Left hindlimb (tissue), 1 donor: ENCODE data around the gene CAPS.
"Not testable (repeated sequence)": the region's sequence is repeated elsewhere in the genome, so short reads cannot be mapped to it uniquely, and the experiment has no call there.

Source experiments
- DNase-seq: peaks from one replicate; pipeline ENCODE4 v3.0.0-alpha.2; 2018

CAPS gene

DNA sequence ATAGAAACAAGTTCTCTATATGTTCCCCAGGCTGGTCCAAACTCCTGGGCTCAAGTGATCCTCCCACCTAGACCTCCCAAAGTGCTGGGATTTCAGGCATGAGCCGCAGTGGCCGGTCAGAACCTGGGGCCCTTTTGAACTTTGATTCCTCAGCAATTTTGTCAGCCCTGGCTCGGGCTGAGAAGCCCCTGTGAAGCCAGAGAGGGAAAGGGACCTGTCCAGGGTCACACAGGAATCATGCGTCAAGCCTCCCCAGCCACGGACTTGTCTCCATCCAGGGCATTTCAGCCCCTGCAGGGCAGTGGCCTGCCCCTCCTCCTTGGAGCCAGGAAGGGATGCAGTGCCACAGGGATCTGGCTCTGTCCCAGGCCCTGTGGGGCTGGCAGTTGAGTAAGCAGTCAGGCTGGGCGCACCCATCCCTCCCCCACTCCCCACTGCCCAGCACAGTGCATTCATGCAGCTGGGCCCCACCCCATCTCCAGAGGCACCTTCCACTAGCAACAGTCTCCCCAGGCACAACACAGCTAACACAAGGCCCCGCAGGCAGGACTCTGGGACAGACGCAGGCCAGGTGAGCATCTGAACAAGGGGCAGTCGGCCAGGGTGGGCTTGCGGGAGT lies at the start of gene CAPS:
Gene CAPS, plus strand, starts transcription at position 516 of the 619 bp plus-strand sequence. CDS start 153 bp downstream, outside the sequence.
- DNase-seq = no peak

DNA sequence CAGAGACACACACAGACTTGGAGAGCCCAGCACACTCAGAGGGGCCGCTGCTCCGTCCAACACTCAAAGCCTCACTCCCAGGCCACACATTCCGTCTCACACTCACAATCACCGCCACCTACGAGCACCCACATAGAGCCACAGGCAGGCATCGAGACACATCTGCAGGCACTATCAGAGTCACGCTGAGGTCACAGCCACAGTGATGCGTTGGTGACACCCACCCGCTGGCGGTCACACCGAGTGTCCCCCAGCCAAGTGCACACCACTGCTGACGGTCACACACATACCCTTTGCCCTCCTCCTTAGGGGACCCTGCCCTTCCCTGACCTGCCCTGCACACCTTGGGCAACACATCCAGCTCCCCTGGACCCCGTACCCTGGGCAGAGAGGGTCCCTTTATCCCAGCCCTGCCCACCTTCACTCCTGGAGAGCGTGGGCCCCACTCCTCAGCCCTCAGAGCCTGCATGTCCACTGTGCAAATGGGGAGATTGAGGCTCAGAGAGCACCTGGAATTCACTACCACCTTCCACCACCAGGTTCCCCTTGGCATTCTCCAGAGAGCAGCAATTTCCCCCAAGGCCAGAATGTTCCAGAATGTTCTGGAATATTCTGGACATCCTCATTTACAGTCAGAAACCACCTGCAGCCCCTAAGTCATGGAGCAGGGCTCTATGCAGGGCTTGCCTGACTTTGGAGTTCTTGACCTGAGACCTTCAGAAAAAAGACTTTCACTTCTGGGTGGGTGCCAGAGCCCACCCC lies 49.1 kb upstream of the CAPS start:
- no peak for DNase-seq

DNA sequence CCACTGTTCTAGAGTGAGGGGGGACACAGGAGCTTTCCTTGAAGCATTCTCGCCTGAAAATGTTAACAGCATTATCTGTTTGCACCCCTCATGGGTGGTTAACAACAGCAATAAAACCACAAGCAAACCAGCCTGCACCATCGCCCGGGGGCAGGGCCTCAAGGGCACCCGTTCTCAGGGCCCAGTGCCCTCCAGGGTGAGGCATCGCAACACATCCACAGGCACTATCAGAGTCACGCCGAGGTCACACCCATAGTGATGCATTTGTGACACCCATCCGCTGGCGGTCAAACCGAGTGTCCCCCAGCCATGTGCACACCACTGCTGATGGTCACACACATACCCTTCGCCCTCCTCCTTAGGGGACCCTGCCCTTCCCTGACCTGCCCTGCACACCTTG lies 48.3 kb upstream of the CAPS start:
- DNase-seq = no peak

DNA sequence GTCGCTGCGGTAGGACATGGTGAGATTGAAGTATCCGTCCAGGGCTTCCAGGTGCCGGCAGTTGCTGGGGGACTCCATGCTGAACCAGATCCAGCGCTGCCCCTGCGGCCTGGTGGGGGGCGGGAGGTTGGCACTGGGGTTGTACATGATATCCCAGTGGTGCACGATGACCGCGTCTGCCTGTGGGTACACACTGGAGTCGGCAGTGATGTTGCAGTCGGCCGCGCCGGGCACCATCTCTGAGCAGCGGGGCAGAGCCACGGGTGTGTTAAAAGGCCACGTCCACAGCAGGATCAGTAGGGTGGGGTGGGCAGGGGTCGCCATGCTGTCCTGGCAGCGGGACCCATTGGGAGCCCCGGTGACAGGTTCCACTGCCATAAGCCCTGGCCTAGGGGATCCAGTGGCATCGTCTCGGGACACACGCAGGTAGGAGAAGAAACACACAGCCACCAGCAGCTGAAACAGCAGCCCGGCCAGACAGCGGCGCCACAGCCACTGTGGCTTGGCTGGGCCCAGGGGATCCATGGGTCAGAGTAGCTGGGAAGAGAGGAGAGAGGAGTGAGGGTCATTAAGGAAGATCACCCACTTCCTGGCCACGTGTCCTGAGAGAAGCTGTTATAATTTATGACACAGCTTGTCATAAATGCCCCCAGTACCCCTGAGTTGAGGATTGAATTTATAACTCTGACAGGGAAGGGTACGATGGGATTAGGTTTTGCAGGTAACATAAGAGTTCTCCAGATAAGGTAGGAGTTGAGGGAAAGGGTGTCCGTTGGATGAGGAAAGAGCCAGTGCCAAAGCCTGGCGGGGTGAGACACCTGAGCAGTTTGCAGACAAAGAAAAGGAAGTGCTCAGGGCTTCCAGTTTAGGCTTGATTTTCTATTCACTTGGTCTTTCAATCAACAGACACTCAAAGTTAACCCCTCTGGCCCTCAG lies 46.6 kb upstream of the CAPS start:
- no peak for DNase-seq

DNA sequence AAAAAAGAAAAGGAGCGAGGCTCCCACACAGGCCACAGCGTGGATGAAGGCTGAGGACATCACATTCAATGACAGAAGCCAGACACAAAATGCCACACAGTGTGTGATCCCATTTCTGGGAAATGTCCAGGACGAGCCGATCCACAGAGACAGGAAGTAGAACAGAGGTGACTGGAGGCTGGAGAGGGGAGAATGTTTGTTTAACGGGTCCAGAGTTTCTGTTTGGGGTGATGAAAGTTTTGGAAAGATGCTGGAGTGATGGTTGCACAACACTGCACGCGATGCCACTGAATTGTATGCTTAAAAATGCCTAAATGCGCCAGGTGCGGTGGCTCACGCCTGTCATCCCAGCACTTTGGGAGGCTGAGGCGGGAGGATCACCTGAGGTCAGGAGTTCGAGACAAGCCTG lies 43.1 kb upstream of the CAPS start:
- DNase-seq = no peak

DNA sequence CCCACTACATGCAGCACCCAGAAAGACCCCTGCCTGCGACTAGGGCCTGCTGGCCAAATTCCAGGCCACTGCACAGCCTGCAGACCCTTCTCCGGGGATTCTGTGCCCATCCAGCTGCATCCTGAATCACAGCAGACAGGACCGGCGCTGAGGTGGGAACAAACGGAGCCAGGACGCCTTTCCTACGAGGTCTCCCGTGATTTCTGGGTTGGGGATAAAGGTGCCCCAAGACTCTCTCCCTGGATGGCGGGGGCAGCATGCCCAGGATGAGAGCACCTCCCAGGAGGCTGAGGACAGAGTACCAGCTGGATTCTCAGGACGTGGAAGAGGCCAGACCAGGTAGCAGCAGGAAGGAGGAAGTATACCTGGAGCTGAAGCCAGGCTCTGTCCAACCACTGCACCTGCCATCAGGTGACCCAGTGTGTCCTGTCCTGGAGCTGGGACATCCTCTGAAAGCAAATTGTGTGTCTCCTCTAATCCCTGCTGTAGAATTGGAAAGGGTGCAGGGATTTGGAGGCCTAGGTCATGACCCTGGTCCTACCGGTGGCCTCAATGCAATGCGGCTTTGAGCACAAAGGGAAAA lies 40.3 kb upstream of the CAPS start:
- DNase-seq = no peak

DNA sequence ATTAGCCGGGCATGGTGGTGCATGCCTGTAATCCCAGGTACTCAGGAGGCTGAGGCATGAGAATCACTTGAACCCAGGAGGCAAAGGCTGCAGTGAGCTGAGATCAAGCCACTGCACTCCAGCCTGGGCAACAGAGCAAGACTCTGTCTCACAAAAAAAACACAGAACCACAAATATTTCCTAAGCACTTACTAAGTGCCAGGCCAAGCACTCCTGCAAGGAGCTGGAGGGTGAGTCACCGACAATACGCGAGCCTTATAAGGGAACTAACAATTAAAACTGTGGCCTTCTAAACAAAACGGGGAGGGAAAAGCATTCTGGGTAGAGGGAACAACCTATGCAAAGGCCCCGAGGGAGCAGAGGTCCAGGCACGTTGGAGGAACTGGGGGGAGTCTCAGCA lies 39.6 kb upstream of the CAPS start:
- DNase-seq = not testable (repeated sequence)

DNA sequence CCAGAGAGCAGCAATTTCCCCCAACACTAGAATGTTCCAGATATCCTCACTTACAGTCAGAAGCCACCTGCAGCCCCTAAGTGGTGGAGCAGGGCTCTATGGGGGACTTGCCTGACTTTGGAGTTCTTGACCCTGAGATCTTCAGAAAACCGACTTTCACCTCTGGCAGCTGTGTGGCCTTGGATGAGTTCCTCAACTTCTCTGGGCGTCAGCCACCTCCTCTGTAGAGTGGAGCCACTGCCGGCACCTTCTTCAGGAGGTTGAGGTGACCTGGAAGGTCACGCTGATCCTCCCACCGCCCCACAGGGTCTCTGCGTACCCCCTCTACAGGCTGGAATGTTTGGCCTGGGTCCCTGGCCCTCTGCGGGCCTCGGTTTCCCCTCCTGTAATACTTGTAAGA lies 36.6 kb upstream of the CAPS start:
- DNase-seq = no peak

DNA sequence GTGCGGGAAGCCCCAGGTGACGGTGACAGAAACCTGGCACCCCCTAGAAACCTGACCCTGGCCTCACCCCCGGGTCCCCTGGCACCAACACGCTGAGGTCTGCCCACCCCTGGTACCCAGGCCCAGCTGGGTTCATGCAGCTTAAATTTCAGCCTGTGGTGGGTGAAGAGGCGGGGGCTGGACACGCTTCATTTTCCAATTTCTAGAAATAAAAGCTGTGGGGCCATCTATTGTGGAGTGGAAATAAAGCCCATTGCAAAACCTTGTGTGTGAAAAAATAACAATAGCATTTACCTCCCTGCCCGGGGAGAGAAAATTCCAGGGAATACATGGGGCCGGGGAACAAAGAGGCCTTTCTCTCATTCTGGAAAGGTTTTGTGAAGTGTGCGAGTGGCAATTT lies 36.2 kb upstream of the CAPS start:
- no peak for DNase-seq

DNA sequence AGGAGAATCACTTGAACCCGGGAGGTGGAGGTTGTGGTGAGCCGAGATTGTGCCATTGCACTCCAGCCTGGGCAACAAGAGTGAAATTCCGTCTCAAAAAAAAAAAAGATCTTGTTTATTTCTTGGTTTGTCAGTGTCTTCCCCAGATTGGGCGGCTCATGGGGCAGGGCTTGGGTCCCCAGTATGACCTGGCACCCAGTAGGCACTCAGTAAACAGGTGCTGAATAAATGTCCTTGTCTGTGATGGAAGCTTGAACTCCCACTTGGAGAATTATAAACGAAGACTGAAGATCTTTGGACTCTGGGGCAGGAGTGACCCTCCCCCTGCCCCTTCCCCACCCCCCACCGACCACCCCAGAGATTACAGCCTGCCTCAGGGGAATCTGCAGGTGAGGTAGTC lies 33.9 kb upstream of the CAPS start:
- no peak for DNase-seq

DNA sequence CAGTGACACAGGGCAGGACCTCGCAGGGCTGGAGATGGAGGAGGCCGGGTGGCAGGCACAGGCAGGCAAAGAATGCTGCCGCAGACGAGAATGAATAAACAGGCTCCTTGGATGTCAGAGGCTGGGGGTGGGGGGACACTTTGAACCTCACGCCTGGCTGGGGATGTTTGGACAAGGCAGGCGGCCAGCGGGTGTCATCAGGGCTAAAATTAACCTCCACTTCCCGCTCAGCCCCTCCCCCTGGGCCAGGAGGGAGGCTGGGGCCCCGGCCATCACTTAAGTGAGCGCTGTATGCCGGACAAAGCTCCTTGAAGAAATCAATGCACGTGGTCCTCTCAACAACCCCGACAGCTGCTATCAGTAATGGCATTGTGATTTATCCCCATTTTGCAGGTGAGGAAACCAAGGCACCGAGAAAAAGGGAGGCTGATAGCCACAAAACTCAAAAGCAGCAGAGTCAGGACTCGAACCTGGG lies 33.4 kb upstream of the CAPS start:
- peak; percentile 82 for DNase-seq

DNA sequence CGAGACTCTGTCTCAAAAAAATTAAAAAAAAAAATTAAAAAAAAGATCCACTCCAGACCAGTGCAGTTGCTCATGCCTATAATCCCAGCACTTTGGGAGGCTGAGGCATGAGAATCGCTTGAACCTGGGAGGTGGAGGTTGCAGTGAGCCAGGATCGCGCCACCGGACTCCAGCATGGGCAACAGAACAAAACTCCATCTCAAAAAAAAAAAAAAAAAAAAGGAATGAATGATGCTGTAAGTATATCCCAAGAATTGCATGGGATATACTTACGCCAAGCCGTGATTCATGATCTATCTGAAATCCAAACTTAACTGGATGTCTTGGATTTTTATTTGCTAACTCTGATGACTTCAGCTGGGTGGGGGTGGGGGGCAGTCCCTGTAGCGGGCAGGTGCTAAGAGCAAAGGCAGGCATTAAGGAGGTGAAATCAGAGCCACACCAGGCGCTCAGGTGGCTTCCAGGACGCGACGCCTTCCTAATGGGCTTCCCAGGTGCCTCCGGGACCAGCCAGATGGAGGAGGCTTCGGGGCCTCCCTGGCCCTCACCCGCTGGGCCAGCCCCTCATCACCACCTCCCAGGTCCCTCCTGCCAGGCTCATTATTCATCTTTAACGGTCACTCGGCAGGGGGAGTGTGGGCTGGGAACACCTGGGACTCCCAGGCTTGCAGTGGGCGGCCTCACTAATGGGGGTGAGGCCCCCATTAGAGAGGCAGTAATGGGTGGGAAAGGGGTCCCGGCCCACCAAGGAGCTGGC lies 32.3 kb upstream of the CAPS start:
- no peak for DNase-seq

DNA sequence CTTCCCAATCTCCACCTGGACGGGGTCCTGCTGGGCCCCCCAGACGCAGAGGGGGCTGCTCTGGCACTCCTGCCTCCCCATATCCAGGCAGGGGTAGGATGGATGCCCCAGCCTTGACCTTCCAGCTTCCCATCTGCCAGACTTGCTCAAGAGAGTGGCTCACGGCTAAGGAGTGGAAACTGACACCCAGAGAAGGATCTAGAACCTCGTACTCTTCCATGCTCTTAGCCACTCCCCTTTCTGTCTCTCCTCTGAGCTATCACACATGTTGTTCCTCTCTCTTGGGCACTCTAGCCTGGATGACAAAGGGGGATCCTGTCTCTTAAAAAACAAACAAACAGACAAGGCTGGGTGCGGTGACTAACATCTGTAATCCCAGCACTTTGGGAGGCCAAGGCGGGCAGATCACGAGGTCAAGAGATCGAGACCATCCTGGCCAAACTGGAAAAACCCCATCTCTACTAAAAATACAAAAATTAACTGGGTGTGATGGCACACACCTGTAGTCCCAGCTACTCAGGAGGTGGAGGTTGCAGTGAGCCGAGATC lies 31.6 kb upstream of the CAPS start:
- DNase-seq = no peak

DNA sequence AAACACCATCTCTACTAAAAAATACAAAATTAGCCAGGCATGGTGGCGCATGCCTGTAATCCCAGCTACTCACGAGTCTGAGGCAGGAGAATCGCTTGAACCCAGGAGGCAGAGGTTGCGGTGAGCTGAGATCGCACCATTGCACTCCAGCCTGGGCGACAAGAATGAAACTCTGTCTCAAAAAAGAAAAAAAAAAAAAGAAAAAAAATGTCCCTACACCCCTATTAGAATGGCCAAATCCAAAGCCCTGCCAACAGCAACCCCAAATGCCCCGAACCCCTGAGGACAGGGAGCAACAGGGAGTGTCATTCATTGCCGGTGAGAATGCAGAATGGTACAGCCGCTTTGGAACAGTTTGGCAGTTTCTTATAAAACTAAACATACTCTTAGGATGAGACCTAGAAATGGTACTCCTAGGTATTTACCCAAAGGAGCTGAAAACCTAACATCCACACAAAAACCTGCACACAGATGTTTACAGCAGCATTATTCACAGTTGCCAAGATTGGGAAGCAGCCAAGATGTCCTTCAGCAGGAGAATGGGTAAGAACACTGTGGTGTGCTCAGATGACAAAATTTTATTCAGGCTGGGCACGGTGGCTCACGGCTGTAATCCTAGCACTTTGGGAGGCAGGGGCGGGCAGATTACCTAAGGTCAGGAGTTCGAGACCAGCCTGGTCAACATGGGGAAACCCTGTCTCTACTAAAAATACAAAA lies 30.7 kb upstream of the CAPS start:
- not testable (repeated sequence) for DNase-seq

DNA sequence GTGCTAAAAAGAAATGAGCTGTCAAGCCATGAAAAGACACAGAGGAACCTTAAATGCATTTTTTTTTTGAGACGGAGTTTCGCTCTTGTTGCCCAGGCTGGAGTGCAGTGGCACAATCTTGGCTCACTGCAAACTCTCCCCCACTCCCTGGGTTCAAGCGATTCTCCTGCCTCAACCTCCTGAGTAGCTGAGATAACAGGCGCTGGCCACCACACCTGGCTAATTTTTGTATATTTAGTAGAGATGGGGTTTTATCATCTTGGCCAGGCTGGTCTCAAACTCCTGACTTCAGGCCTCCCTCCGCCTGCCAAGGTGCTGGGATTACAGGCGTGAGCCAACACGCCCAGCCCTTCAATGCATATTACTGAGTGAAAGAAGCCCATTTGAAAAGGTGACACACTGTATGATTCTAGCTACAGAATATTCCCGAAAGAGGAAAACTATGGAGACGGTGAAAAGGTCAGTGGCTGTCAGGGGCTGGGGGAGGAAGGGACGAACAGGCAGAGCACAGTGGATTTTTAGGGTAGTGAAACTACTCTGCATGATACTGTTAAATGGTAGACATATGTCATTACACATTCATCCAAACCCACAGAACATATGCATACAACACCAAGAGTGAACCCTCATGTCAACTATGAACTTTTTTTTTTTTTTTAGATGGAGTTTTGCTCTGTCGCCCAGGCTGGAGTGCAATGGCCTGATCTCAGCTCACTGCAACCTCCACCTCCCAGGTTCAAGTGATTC lies 29.8 kb upstream of the CAPS start:
- DNase-seq = not testable (repeated sequence)

DNA sequence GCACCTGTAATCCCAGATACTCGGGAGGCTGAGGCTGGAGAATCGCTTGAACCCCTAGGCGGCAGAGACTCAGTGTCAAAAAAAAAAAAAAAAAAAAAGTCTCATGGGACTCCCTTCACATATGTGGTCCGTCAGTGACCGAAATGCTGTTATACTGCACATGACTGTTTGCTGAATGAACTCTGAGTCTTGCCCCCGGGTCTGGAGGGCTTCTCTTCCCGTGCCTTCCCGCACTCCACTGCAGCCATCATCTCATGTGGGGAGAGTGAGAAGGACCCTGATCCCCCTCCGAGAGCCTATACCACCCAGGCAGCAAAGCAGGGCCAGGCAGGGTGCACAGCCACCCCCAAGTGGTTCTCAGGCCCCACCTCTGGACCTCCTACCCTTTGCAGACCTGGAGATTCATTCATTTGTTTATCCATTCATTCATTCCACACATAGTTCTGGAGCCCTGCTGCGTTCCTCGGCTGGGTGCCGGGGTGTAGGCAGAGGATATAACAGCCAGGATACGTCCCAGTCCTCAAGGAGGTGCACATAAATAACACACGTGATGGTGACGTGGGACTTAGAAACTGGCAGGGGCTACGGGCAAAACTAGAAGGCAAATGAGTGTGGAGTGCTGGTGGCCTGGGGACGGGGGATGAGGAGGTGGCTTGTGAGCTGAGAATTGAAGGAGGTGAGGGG lies 24.6 kb upstream of the CAPS start:
- peak; percentile 25 for DNase-seq

DNA sequence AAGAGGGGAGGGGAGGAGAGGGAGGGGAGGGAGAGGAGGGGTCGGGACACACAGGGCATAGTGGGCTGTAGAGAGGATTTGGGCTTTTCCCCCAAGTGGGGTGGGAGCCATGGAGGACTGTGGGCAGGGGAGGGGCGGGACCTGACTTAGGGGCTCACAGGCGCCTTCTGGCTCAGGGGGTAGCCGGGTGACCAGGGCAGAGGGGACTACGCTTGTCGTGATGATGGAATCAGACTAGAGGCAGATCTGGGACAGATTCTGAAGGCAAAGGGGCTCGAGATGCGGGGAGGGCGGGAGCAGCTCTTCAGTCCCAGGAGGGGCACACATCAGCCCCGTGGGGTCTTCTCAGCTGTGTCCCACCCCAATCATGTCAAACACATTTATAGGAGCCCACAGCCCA lies 24.0 kb upstream of the CAPS start:
- no peak for DNase-seq

DNA sequence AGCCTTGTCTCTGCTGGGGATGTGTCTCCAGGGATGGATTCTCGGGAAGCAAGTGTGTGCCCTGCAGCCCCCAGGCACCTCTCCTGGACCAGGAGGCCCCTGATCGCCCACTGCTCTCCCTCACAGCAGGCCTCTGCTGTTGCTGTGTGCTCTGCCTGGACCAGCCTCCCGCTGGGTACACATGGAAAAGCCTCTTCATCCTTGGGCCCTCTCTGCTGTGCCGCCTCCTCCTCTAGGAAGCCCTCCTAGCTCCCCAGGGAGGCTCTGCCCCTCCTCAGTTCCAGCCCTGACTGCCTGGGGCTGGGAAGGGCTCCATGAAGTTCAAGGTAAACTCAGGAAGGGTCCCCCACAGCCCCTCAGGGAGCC lies 22.5 kb upstream of the CAPS start:
- DNase-seq = peak; percentile 39

DNA sequence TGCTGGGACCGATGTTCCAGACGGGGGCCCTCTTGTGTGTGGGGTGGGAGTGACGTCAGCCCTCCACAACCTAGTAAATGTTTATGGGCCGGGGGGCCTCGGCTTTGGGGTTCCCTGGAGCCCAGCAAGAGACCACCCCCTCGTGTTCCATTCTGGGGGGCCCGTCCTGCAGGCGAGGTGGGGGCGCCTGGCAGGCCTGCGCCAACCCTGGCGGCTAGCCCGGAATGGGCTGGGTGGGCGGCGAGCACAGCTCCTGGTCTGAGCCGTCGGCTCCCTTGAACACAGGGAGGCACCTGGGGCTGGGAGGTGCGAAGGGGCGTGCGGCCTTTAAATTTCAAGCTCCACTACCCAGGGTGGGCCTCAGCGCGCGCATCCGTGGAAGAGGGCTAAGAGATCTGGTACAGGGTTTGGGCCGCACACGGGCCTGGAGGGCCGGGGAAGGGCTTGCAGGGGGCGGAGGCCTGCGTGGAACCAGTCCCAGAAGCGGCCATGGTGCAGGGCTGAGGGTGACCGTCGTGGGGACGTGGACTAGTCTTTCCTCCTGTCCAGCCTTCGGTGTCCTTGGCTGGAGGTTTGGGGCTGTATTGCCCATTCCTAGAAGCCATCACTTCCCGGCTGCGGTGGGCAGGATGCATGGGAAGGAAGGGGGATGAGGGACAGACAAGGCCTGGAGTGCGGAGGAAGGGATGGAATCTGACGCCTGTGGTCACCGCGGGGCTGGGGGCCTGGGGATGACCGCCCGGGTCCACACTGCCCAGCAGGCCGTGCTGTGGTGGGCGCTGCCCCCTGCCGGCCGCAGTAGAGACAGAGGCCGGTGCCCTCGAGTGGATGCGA lies 21.9 kb upstream of the CAPS start:
- DNase-seq = peak; percentile 68
